Stimulated activated CD4-positive, alpha-beta T cell treated with anti-CD3 and anti-CD28 coated beads, Interleukin-2, amount 100 ng/mL, for 48 hours (primary cell): ENCODE data around the gene DDT.
"Not testable (repeated sequence)": the region's sequence is repeated elsewhere in the genome, so short reads cannot be mapped to it uniquely, and the experiment has no call there.

Experiments used
- DNase-seq, 2 donors: peaks; one replicate each; pipeline ENCODE4 v3.0.0-alpha.2; 2020

Gene DDT

GRCh38 chr22:23949764-23950163 is 24.5 kb downstream of the DDT start:
- not testable (repeated sequence) for DNase-seq

- DNase-seq = not testable (repeated sequence)
Measured at GRCh38 chr22:23947391-23947790, 26.9 kb downstream of the DDT start.

GRCh38 chr22:23940166-23940565 is 34.1 kb downstream of the DDT start:
- DNase-seq = not testable (repeated sequence)

GRCh38 chr22:23939017-23939357 is 35.3 kb downstream of the DDT start:
- no peak for DNase-seq

GRCh38 chr22:23938328-23939016 is 35.8 kb downstream of the DDT start:
- no peak for DNase-seq

GRCh38 chr22:23926561-23926960 is 47.7 kb downstream of the DDT start:
- DNase-seq = no peak

- DNase-seq = no peak
Measured at GRCh38 chr22:23925020-23925606, 49.1 kb downstream of the DDT start.

- no peak for DNase-seq
Measured at GRCh38 chr22:23922921-23923320, 51.3 kb downstream of the DDT start.

GRCh38 chr22:23921586-23922201 is 52.5 kb downstream of the DDT start:
- DNase-seq = not testable (repeated sequence)
